ENCODE results near the gene ETV4. TPM values are rescaled to one million over a fixed set of nuclear protein-coding genes. Genes with fewer than 3 reads are reported as not detected.

Gene ETV4
- total RNA-seq, 1 experiment from 2014 or later, result 85.6 TPM

- intact Hi-C loops (cut with micrococcal nuclease; ENCODE audit: unreplicated experiment), result no loop called here
- H3K36me3 Mint-ChIP-seq (ENCODE audit: insufficient read depth, unreplicated experiment), result peaks cover 5% of the 10 kb centered on the region
- CTCF ChIA-PET, result interaction anchor here (0.9 kb wide), 1 partner anchor 14 kb away, joined by 3 read pairs; no protein-coding TSS in a partner anchor
- no peak overlapping the region for H3K4me3 Mint-ChIP-seq (ENCODE audit: low read depth, unreplicated experiment)
- BruUV-seq (replicated peaks), result no TSS peak
- no peak for DNase-seq
- no peak for TF ChIP-seq CTCF (IDR thresholded peaks at IDR 0.05; ENCODE audit: unreplicated experiment)
- no peak overlapping the region for H3K27ac Mint-ChIP-seq (ENCODE audit: unreplicated experiment)
- H3K4me1 Mint-ChIP-seq (ENCODE audit: low read depth, unreplicated experiment), result peaks cover 19% of the 10 kb centered on the region
- no peaks in the 10 kb centered on the region for H3K27me3 Mint-ChIP-seq (ENCODE audit: unreplicated experiment)
- H3K9me3 Mint-ChIP-seq (ENCODE audit: low read depth, unreplicated experiment), result no peaks in the 10 kb centered on the region
These were observed 8.7 kb upstream of the ETV4 start for GRCh38 chr17:43554857-43555256.

- no peak overlapping the region for H3K4me3 Mint-ChIP-seq (ENCODE audit: low read depth, unreplicated experiment)
- intact Hi-C loops (cut with micrococcal nuclease; ENCODE audit: unreplicated experiment), result no loop called here
- no TSS peak for BruUV-seq (replicated peaks)
- TF ChIP-seq CTCF (IDR thresholded peaks at IDR 0.05; ENCODE audit: unreplicated experiment), result no peak
- H3K9me3 Mint-ChIP-seq (ENCODE audit: low read depth, unreplicated experiment), result no peaks in the 10 kb centered on the region
- H3K27ac Mint-ChIP-seq (ENCODE audit: unreplicated experiment), result no peak overlapping the region
- peaks cover 9% of the 10 kb centered on the region for H3K36me3 Mint-ChIP-seq (ENCODE audit: insufficient read depth, unreplicated experiment)
- no peak for DNase-seq
- CTCF ChIA-PET, result no interaction called here
- peaks cover 19% of the 10 kb centered on the region for H3K4me1 Mint-ChIP-seq (ENCODE audit: low read depth, unreplicated experiment)
- H3K27me3 Mint-ChIP-seq (ENCODE audit: unreplicated experiment), result no peaks in the 10 kb centered on the region
These were observed 7.4 kb upstream of the ETV4 start for GRCh38 chr17:43553573-43553972.

- no peaks in the 10 kb centered on the region for H3K9me3 Mint-ChIP-seq (ENCODE audit: low read depth, unreplicated experiment)
- peaks cover 19% of the 10 kb centered on the region for H3K4me1 Mint-ChIP-seq (ENCODE audit: low read depth, unreplicated experiment)
- BruUV-seq (replicated peaks), result no TSS peak
- H3K4me3 Mint-ChIP-seq (ENCODE audit: low read depth, unreplicated experiment), result no peak overlapping the region
- CTCF ChIA-PET, result interaction anchor here (0.6 to 0.9 kb wide), 3 partner anchors 10 to 157 kb away, joined by 3 to 5 read pairs (median 3); no protein-coding TSS in a partner anchor
- intact Hi-C loops (cut with micrococcal nuclease; ENCODE audit: unreplicated experiment), result no loop called here
- H3K36me3 Mint-ChIP-seq (ENCODE audit: insufficient read depth, unreplicated experiment), result peaks cover 9% of the 10 kb centered on the region
- H3K27me3 Mint-ChIP-seq (ENCODE audit: unreplicated experiment), result no peaks in the 10 kb centered on the region
- H3K27ac Mint-ChIP-seq (ENCODE audit: unreplicated experiment), result no peak overlapping the region
- no peak for DNase-seq
- TF ChIP-seq CTCF (IDR thresholded peaks at IDR 0.05; ENCODE audit: unreplicated experiment), result no peak
These were observed 6.2 kb upstream of the ETV4 start for GRCh38 chr17:43552229-43552837.

GRCh38 chr17:43550754-43551153, 4.6 kb upstream of the ETV4 start:
- peaks cover 19% of the 10 kb centered on the region for H3K4me1 Mint-ChIP-seq (ENCODE audit: low read depth, unreplicated experiment)
- no peaks in the 10 kb centered on the region for H3K27me3 Mint-ChIP-seq (ENCODE audit: unreplicated experiment)
- H3K36me3 Mint-ChIP-seq (ENCODE audit: insufficient read depth, unreplicated experiment), result peaks cover 22% of the 10 kb centered on the region
- no peak for DNase-seq
- no peak for TF ChIP-seq CTCF (IDR thresholded peaks at IDR 0.05; ENCODE audit: unreplicated experiment)
- no peak overlapping the region for H3K27ac Mint-ChIP-seq (ENCODE audit: unreplicated experiment)
- no peaks in the 10 kb centered on the region for H3K9me3 Mint-ChIP-seq (ENCODE audit: low read depth, unreplicated experiment)
- intact Hi-C loops (cut with micrococcal nuclease; ENCODE audit: unreplicated experiment), result no loop called here
- no TSS peak for BruUV-seq (replicated peaks)
- CTCF ChIA-PET, result no interaction called here
- no peak overlapping the region for H3K4me3 Mint-ChIP-seq (ENCODE audit: low read depth, unreplicated experiment)
